Endothelial cell of umbilical vein (primary cell): ENCODE results near the gene NSDHL. TPM values are rescaled to one million over a fixed set of nuclear protein-coding genes. Genes with fewer than 3 reads are reported as not detected.

ENCODE experiments used
- BruUV-seq: library from RNA; stranded (reverse); fragments of 400-500 nt; replicated peaks from 2 replicates; lab custom pipeline; 2021; lab: Mats Ljungman, UMichigan
- CTCF ChIA-PET: fragments of 300-600, 350-600 bp; sonication (Branson Sonifier 250); formaldehyde crosslinking; loops from one replicate; lab custom pipeline; 2021; ENCODE audit warnings: antibody characterized with exemption, inconsistent platforms; lab: Charles Lee
- POLR2A ChIA-PET: fragments of 300-600, 350-600 bp; sonication (Branson Sonifier 250); formaldehyde crosslinking; loops from one replicate; lab custom pipeline; 2021; ENCODE audit warnings: antibody characterized with exemption, inconsistent platforms; lab: Charles Lee
- DNase-seq: peaks from one replicate; pipeline ENCODE4 v3.0.0-alpha.2; 2011; ENCODE audit warnings: low read depth, low spot score
- FAIRE-seq: peaks from 2 replicates; lab custom pipeline; 2011; peaks lifted over from hg19 to GRCh38; lab: Jason Lieb, UNC
- H2AFZ ChIP-seq: 2 replicates; pipeline ENCODE4 v1.6.0; 2012; ENCODE audit warnings: low read depth, low read length, control low read depth, inconsistent platforms
- H3K27ac ChIP-seq: 2 replicates; pipeline ENCODE4 v1.5.1; 2011; ENCODE audit warnings: low read depth, mild to moderate bottlenecking, control low read depth, low read length, moderate library complexity; ENCODE audit not compliant: insufficient read depth
- H3K27me3 ChIP-seq, 2 experiments: 2 replicates each; pipeline versions ENCODE4 v1.6.0 to v1.6.1; 2011; ENCODE audit warnings: low read length in 2 of 2, mixed read lengths in 1 of 2; ENCODE audit not compliant: control insufficient read depth in 2 of 2, insufficient read depth in 2 of 2
- H3K36me3 ChIP-seq, 2 experiments: 2 replicates in 1 of 2; 3 replicates in 1 of 2; pipeline ENCODE4 v1.5.1; 2011; ENCODE audit warnings: low read length in 2 of 2, mild to moderate bottlenecking in 1 of 2, moderate library complexity in 1 of 2; ENCODE audit not compliant: control insufficient read depth in 2 of 2, insufficient read depth in 2 of 2; ENCODE audit errors: extremely low read depth in 1 of 2
- H3K4me1 ChIP-seq: 3 replicates; pipeline ENCODE4 v1.5.1; 2011; ENCODE audit warnings: mild to moderate bottlenecking, low read length; ENCODE audit not compliant: control insufficient read depth, insufficient read depth; ENCODE audit errors: extremely low read depth
- H3K4me2 ChIP-seq: 2 replicates; pipeline ENCODE4 v1.6.1; 2011; ENCODE audit warnings: low read length, control low read depth, mixed read lengths; ENCODE audit not compliant: insufficient read depth
- H3K4me3 ChIP-seq, 3 experiments: fragments of 200-600 bp in 1 of 3; sonication (generic), shearing (Covaris generic) in 1 of 3; replicated peaks in 1 of 3; 2 replicates each; pipeline ENCODE4 v1.5.1; 2011 to 2016; ENCODE audit warnings: control low read depth in 3 of 3, low read length in 3 of 3, mild to moderate bottlenecking in 2 of 3, inconsistent platforms in 1 of 3, low read depth in 1 of 3, moderate library complexity in 1 of 3; ENCODE audit not compliant: insufficient read depth in 1 of 3
- H3K79me2 ChIP-seq: 2 replicates; pipeline ENCODE4 v1.6.0; 2012; ENCODE audit warnings: low read length, inconsistent platforms; ENCODE audit not compliant: control insufficient read depth, insufficient read depth
- H3K9ac ChIP-seq: replicated peaks from 2 replicates; pipeline ENCODE3; 2011; ENCODE audit warnings: low read length, control low read depth; ENCODE audit not compliant: insufficient read depth; ENCODE audit errors: extremely low read depth
- H3K9me1 ChIP-seq: replicated peaks from 3 replicates; pipeline ENCODE4 v1.6.0; 2011; ENCODE audit warnings: mild to moderate bottlenecking, low read length; ENCODE audit not compliant: control insufficient read depth, insufficient read depth; ENCODE audit errors: extremely low read depth
- H3K9me3 ChIP-seq: replicated peaks from 2 replicates; pipeline ENCODE4 v1.5.1; 2012; ENCODE audit warnings: low read length, inconsistent platforms; ENCODE audit not compliant: control insufficient read depth, insufficient read depth
- H4K20me1 ChIP-seq: replicated peaks from 2 replicates; pipeline ENCODE3; 2011; ENCODE audit warnings: mild to moderate bottlenecking, low read length; ENCODE audit not compliant: control insufficient read depth, insufficient read depth; ENCODE audit errors: extremely low read depth
- CTCF ChIP-seq, 2 donors: IDR thresholded peaks; 1 replicate in 1 of 2; 2 replicates in 1 of 2; pipeline ENCODE4 v1.5.1; 2011; ENCODE audit warnings: low read length in 2 of 2, mild to moderate bottlenecking in 2 of 2, moderate library complexity in 2 of 2, control low read depth in 1 of 2, inconsistent platforms in 1 of 2, low read depth in 1 of 2; ENCODE audit not compliant: insufficient read depth in 1 of 2; ENCODE audit errors: extremely low read depth in 1 of 2
- EZH2 ChIP-seq: IDR thresholded peaks from 2 replicates; pipeline ENCODE4 v1.6.1; 2012; ENCODE audit warnings: borderline replicate concordance, low read depth, mild to moderate bottlenecking, moderate library complexity, low read length, inconsistent platforms; ENCODE audit not compliant: severe bottlenecking
- FOS ChIP-seq: IDR thresholded peaks from 2 replicates; pipeline ENCODE4 v1.6.1; 2011; ENCODE audit warnings: mild to moderate bottlenecking, low read length, moderate library complexity, borderline replicate concordance; ENCODE audit not compliant: insufficient read depth
- GATA2 ChIP-seq: IDR thresholded peaks from 2 replicates; pipeline ENCODE4 v1.7.0; 2011; ENCODE audit warnings: low read depth, mild to moderate bottlenecking, moderate library complexity, mixed read lengths, low read length; ENCODE audit not compliant: insufficient read length, insufficient read depth
- JUN ChIP-seq: IDR thresholded peaks from 2 replicates; pipeline ENCODE4 v1.6.1; 2011; ENCODE audit warnings: borderline replicate concordance, low read depth; ENCODE audit not compliant: insufficient read length, insufficient read depth
- MAX ChIP-seq: IDR thresholded peaks from 2 replicates; pipeline ENCODE4 v1.6.1; 2011; ENCODE audit not compliant: insufficient read depth, insufficient read length
- MYC ChIP-seq: IDR thresholded peaks from one replicate; pipeline ENCODE4 v1.6.1; 2011; ENCODE audit warnings: mild to moderate bottlenecking, low read depth, low read length
- POLR2A ChIP-seq: IDR thresholded peaks from 2 replicates; pipeline ENCODE4 v1.6.1; 2012; ENCODE audit warnings: low read depth, mild to moderate bottlenecking, control low read depth, low read length
- POLR2AphosphoS5 ChIP-seq: IDR thresholded peaks from 2 replicates; pipeline ENCODE4 v1.6.1; 2012; ENCODE audit warnings: low read depth, mild to moderate bottlenecking, control low read depth, low read length, moderate library complexity; ENCODE audit not compliant: insufficient read depth
- dilution Hi-C: fragments of 300-500 bp; cut with MboI; formaldehyde crosslinking; loops from one replicate; pipeline ENCODE4 v1.15.0; 2019; ENCODE audit warnings: low sequenced_read_pairs; ENCODE audit not compliant: extremely low pct_ligation_motif_present
- intact Hi-C: fragments of 100-400 bp; cut with micrococcal nuclease; formaldehyde crosslinking; loops from one replicate; pipeline ENCODE4 v1.10.0; 2022
- polyA plus RNA-seq, 4 experiments: library from polyadenylated mRNA; depleted of rRNA in 3 of 4; stranded (reverse) in 3 of 4; unstranded in 1 of 4; fragments of >200 nt; gene quantifications; 2 replicates each; pipeline versions ENCODE4 v1.2.1 to v1.2.3, GENCODE V29; 2011 to 2012; ENCODE audit warnings: missing spikeins in 1 of 4
- total RNA-seq: library from RNA; stranded (reverse); gene quantifications from 2 replicates; pipeline ENCODE4 v1.2.3, GENCODE V29; 2021

The NSDHL gene
- total and polyA plus RNA-seq, 2 donors (not counting 3 experiments of a cell fraction or from before 2014, with no cell fraction given), result 40.0 to 43.7 TPM

GRCh38 chrX:152907084-152907651 lies 76.3 kb downstream of the NSDHL start:
- TF ChIP-seq MAX (no peak), GATA2 (no peak), CTCF (IDR thresholded peaks at IDR 0.05; ENCODE audit: extremely low read depth in 1 of 2, insufficient read depth in 1 of 2, low read depth in 1 of 2, low read length in 2 of 2) (no peak), MYC (no peak), POLR2A (no peak), FOS (no peak), EZH2 (no peak), JUN (no peak), POLR2AphosphoS5 (no peak)
- H3K4me2 ChIP-seq, result no peak overlapping the region
- dilution Hi-C loops, result no loop called here

More at GRCh38 chrX:152907084-152907651, 76.3 kb downstream of the NSDHL start:
- BruUV-seq, result no TSS peak
- H3K4me1 ChIP-seq, result peaks cover 4% of the 10 kb centered on the region
- peaks cover 11% of the 10 kb centered on the region for H3K79me2 ChIP-seq
- H4K20me1 ChIP-seq, result no peaks in the 10 kb centered on the region
- no peaks in the 10 kb centered on the region for H3K27me3 ChIP-seq
- H3K9me1 ChIP-seq, result no peaks in the 10 kb centered on the region
- no peak for DNase-seq
- H3K9ac ChIP-seq, result no peak overlapping the region
- H3K9me3 ChIP-seq, result no peaks in the 10 kb centered on the region
- no peak overlapping the region for H2AFZ ChIP-seq
- intact Hi-C loops, result no loop called here
- FAIRE-seq, result no peak
- H3K4me3 ChIP-seq, result no peak overlapping the region
- POLR2A ChIA-PET, result no interaction called here
- no peaks in the 10 kb centered on the region for H3K36me3 ChIP-seq
- H3K27ac ChIP-seq, result no peak overlapping the region
- CTCF ChIA-PET, result no interaction called here
